HK-2 (cell line): ENCODE measurements around the gene ZNF593OS.

ENCODE experiments used
- DNase-seq: peaks from one replicate; pipeline ENCODE4 v3.0.0-alpha.2; 2018; ENCODE audit not compliant: unreplicated experiment

Gene ZNF593OS

GRCh38 chr1:26184086-26184485, 12.5 kb upstream of the ZNF593OS start:
- DNase-seq = no peak

DNA sequence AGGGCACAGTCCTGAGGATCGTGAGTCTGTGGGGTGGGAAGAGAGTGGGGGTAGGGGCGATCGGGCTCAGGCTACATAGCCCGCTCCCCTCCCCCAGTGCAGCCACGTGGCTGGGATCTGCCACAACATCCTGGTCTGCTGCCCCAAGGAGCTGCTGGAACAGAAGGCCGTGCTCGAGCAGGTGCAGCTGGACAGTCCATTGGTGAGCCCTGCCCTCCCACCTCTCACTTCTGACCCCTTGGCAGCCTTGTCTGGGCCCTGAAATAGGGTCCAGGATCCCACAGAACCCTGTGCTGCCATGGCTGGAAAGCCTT, 10.7 kb upstream of the ZNF593OS start:
- DNase-seq = no peak

GRCh38 chr1:26181586-26182382, 10.2 kb upstream of the ZNF593OS start:
- peak; percentile 31 for DNase-seq

GRCh38 chr1:26180010-26180506, 8.4 kb upstream of the ZNF593OS start:
- no peak for DNase-seq

- no peak for DNase-seq
Measured at GRCh38 chr1:26177182-26177684, 5.6 kb upstream of the ZNF593OS start, which contains the start of gene CNKSR1. Gene CNKSR1, plus strand, starts transcription at chr1:26177491. Its CDS starts 57 bp downstream, at chr1:26177548.

GRCh38 chr1:26175346-26175745, 3.7 kb upstream of the ZNF593OS start:
- DNase-seq = no peak

DNA sequence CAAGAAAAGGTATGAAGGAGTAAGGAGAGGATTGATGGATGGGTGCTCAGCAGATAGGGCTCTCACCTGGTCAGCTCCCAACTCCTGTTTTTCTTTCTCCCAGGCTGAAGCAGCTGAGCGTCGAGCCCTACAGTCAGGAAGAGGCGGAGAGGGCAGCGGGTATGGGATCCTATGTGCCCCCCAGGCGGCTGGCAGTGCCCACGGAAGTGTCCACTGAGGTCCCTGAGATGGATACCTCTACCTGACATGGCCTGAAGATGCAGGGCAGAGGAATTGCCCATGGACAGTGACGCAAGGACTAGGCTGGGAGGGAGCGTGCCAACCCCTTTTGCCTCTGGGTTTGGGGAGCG, 1.2 kb downstream of the ZNF593OS start:
- DNase-seq = no peak

DNA sequence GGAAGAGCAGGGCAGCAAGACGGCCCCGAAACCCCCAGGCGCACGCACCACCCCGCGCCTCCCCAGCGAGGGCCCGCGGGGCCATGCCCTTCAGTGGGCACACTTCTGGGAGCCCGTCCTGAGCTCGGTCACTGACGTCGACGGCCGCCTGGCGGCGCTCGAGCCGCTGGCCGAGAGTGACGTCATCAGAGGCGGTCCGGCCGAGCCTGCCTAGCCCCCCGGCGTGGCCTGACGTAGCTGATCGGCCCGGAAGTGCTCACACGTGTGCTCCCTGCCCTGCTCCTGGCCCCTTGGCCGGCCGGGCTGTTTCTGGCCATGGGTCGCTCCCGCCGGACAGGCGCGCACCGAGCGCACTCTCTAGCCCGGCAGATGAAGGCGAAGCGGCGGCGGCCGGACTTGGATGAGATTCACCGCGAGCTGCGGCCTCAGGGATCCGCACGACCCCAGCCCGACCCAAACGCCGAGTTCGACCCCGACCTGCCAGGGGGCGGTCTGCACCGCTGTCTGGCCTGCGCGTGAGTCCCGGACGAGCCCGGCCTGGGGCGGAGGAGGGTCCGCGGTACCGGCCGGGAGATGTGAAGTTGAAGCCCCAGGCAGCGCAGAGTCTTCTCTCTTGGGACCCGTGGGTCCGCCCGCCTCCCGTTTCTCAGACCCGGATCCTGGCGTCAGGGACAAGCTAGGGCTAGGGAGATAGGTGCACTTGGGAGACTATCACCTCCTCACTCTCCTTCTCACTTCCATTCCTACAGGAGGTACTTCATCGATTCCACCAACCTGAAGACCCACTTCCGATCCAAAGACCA, 1.8 kb downstream of the ZNF593OS start, which contains the start of gene ZNF593:
ZNF593 (plus strand) TSS at position 240 of the 803 bp plus-strand sequence; CDS start at position 316, 76 bp downstream.
- peak; percentile 91 for DNase-seq

- no peak for DNase-seq
Measured at GRCh38 chr1:26169198-26169554, 2.5 kb downstream of the ZNF593OS start.

GRCh38 chr1:26168410-26169197, 3.0 kb downstream of the ZNF593OS start, which contains the start of gene C1orf232:
Gene C1orf232, minus strand, starts transcription at chr1:26168963. Its CDS starts 464 bp downstream, at chr1:26168499.
- no peak for DNase-seq

GRCh38 chr1:26166719-26167281, 4.8 kb downstream of the ZNF593OS start:
- no peak for DNase-seq

DNA sequence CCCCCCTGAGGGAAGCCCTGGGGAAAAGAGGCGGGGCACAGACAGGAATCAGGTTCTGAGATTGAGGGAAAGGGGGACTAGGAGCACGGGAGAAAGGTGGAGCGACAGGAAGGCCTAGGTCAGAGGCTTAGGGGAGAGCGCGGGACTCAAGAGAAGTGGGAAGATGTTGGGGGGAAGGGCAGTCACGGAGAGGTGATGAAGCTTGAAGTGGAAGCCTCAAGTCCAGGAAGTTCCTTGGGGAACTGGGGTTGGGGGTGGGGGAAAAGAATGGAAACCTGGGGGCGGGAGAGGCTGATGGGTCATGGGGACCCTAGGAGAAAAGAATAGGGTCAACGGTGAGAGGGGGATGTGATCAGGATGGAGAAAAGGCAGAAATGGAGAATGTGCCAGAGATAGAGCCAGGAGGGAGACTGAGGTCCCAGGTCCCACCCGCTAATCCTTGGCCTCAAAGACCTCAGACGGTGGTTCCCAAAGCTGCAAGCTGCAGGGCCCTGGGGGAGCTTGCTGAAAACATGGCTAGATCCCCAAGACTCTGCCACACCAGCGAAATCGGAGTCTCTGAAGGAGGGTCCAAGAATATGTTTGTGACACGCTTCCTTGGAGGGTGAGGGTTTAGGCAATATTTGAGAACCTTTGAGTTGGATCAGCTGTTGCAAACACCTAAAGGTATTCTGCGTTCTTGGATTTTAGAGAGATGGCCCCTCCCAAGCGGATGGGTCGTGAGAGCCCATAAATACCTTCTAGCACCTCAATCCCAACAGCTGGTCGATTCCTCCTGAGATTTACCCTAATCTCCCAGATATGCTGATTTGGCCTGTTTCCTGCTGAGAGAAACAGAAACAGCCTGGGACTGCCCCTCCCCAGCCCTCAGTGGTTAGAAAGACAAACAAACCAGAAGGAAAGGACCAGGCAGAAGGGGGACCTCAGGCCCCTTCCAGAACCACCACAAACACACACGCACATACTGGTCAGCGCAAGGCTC, 6.5 kb downstream of the ZNF593OS start:
- DNase-seq = no peak

DNA sequence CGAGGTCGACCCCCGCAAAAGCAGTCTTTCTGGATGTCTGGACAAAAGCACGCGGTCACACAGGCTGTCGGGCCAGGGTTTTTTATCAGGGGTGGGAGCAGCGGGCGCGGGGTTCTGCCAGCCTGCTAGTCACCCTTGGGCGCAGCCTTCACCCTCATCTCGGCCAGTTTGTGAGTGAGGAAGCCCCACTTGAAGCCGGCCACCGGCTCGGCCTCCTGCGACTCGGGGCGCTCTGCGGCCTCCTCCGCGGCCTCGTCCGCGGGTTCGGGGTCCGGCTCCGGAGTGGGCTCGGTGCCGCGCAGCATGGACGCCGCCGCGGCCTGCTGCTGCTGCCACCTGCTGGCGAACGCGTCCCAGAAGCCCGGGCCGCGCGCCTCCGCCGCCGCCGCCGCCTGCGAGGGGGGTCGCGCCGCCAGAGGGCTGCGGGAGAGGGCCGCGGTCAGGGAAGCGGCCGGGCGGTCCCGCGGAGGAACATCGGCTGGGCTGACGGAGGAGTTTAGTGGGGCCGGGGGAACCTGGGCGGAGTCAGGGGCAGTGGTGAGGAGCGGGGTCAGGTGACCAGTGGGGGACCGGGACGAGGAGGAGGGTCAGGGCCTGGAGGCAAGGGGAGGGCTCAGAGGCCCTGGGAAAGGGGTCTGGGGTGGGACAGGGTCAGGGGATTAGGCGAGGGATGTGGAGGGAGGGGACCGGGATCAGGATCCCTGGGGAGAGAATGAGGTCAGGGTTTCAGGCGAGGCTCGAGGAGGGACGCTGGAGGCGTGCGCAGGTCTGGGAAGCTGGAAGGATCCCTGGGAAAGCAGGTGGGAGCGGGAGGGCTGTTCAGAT, 7.4 kb downstream of the ZNF593OS start:
- no peak for DNase-seq

DNA sequence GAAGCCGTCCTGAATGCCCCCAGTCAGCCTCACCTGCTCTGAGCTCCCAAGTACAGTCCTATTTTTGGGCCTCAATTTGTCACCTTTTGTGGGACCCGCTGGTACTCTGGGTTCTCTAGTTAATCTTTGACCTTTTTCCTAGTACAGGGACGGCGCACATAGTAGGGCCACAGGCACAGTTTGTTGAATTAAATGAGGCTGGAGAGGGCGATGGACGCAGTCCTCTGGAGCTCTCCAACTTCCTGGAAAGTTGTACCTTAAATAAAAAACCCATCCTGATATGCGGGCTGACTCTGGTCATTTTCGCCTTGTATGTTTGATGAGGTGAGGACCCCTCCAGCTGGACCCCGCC, 8.0 kb downstream of the ZNF593OS start:
- DNase-seq = no peak

DNA sequence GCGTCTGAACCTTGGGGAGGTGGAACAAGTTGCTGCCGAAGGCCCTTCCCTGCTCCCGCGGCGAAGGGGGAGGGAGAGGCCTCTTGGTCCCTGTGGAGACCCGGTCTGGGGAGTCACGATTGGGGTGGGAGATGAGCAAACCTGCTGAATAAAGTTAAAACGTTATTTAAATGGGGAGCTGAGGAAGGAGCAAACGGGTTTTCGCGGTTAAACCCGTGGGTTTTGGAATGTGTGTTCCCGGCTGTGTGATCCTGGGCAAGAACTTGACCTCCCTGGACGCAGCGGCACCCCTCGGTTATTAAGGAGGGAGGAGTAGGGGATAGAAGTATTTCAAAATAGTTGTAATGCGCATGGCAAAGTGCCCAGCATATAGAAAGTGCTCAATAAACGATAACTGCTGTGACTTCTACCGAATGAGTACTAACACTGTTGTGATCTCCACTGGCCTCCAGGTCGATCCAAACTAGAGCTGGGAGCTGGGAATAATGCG, 9.4 kb downstream of the ZNF593OS start:
- no peak for DNase-seq

DNA sequence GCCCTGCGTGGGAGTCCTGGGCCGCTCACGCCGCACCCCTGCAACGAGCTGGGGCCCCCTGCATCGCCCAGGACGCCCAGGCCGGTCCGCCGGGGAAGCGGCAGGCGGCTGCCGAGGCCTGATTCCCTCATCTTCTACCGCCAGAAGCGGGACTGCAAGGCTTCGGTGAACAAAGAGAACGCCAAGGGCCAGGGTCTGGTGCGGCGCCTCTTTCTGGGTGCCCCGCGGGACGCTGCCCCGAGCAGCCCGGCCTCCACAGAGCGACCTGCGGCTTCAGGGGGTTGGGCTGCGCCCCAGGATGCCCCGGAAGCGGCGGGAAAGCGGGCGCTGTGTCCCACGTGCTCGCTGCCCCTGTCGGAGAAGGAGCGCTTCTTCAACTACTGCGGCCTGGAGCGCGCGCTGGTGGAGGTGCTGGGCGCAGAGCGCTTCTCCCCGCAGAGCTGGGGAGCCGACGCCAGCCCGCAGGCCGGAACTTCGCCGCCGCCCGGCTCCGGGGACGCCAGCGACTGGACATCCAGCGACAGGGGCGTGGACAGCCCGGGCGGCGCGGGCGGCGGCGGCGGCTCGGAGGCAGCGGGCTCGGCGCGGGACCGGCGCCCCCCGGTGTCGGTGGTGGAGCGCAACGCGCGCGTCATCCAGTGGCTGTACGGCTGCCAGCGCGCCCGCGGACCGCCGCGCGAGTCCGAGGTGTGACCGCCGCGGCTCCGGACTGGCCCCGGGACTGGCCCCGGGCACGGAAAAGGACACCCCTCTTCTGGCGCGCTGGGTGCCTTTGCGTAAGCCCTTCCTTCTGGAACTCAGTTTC, 10.0 kb downstream of the ZNF593OS start:
- DNase-seq = peak; percentile 75

DNA sequence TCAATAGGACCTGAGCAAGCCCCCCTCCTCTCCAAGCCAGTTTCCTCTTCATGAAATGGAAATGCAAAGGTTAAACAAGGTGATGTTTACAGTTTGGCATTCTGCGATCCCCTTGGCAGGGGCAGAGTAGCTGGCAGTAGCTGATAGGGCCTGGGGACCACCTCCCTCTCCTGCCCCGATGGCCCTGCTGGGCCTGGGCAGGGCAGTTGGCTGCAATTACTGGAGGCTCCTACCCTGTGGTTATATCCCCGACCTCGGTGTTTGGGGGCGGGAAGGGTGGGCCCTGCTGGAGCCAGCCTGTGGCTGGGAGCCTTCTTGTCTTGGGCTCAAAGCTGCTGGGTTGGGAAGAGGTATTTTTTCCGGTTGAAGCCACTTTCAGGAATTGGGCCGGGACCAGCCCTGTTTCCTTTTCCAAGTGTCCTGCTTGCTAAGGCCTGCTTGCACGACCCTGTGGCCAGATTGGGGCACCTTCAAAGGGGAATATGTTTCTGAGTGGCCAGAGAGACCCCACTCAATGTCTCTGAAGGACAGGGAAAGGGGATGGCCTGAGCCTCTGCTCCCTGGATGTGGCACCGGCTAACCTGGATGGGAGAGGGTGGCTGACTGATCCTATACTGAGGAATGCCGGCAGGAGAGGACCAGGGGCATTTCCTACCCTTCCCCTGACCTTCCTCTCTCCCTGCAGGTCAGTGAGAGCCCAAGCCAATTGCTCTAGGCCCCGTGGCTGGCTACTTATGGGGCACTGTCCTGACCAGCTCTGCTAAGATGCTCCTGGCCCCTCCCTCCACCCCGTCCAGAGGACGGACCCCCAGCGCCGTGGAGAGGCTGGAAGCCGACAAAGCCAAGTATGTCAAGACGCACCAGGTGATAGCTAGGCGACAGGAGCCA, 10.9 kb downstream of the ZNF593OS start:
- DNase-seq = no peak

DNA sequence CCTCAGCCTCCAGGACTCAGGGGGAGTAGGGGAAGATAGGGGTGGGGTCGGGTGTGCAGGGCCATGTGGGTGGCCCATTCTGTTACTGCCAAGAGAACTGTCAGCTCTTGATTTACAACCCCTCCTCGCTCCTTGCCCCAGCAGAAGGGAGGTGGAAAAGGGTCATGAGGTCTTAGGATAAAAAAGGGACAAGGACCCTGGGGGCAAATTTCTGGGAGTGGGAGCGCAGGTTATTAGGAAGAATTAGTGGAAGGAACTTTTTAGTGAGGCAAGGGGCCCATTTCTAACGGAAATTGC, 11.9 kb downstream of the ZNF593OS start:
- no peak for DNase-seq
